Esophagus (tissue), 2 donors: ENCODE measurements around the gene PRKAB2. TPM values are rescaled to one million over a fixed set of nuclear protein-coding genes. Genes with fewer than 3 reads are reported as not detected.

ENCODE experiments used
- H3K27ac ChIP-seq, 2 donors: one replicate each; pipeline ENCODE4 v1.5.1; 2013; ENCODE audit warnings: low read depth in 2 of 2, mild to moderate bottlenecking in 2 of 2, inconsistent platforms in 1 of 2, low read length in 1 of 2, moderate library complexity in 1 of 2
- H3K27me3 ChIP-seq, 2 donors: one replicate each; pipeline ENCODE4 v1.6.1; 2013; ENCODE audit warnings: low read length in 2 of 2, control low read depth in 1 of 2, mild to moderate bottlenecking in 1 of 2; ENCODE audit not compliant: insufficient read depth in 2 of 2, control insufficient read depth in 1 of 2
- H3K36me3 ChIP-seq, 2 donors: one replicate each; pipeline ENCODE4 v1.6.1; 2013; ENCODE audit warnings: low read length in 1 of 2; ENCODE audit not compliant: control insufficient read depth in 2 of 2, insufficient read depth in 2 of 2
- H3K4me1 ChIP-seq, 2 donors: one replicate each; pipeline ENCODE4 v1.6.1; 2013; ENCODE audit warnings: low read length in 1 of 2; ENCODE audit not compliant: control insufficient read depth in 2 of 2, insufficient read depth in 2 of 2
- H3K4me3 ChIP-seq, 2 donors: one replicate each; pipeline ENCODE4 v1.5.1; 2013; ENCODE audit warnings: low read length in 2 of 2, mild to moderate bottlenecking in 2 of 2, low read depth in 1 of 2, moderate library complexity in 1 of 2
- H3K9me3 ChIP-seq, 2 donors: one replicate each; pipeline ENCODE4 v1.6.1; 2013; ENCODE audit warnings: mild to moderate bottlenecking in 2 of 2, low read depth in 1 of 2, low read length in 1 of 2, moderate library complexity in 1 of 2; ENCODE audit not compliant: control insufficient read depth in 2 of 2, insufficient read depth in 1 of 2
- WGBS, 2 donors: extraction: QIAGEN DNeasy Blood & Tissue Kit; methylation state at CpG; one replicate each; pipeline ENCODE4 v1.1.7; 2013; 5-methylcytosine and 5-hydroxymethylcytosine counted together
- polyA plus RNA-seq, 2 donors: library from polyadenylated mRNA; stranded (reverse); fragments of 200-250 nt; gene quantifications; one replicate each; pipeline ENCODE4 v1.2.3, GENCODE V29; 2013
- donor health status: healthy with polysubstance abuse.
- donor health status: Bipolar disorder and iron deficiency.

Gene PRKAB2, protein sequence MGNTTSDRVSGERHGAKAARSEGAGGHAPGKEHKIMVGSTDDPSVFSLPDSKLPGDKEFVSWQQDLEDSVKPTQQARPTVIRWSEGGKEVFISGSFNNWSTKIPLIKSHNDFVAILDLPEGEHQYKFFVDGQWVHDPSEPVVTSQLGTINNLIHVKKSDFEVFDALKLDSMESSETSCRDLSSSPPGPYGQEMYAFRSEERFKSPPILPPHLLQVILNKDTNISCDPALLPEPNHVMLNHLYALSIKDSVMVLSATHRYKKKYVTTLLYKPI
- polyA plus RNA-seq: 1 to 10 TPM; 4.0 to 4.3 TPM

DNA sequence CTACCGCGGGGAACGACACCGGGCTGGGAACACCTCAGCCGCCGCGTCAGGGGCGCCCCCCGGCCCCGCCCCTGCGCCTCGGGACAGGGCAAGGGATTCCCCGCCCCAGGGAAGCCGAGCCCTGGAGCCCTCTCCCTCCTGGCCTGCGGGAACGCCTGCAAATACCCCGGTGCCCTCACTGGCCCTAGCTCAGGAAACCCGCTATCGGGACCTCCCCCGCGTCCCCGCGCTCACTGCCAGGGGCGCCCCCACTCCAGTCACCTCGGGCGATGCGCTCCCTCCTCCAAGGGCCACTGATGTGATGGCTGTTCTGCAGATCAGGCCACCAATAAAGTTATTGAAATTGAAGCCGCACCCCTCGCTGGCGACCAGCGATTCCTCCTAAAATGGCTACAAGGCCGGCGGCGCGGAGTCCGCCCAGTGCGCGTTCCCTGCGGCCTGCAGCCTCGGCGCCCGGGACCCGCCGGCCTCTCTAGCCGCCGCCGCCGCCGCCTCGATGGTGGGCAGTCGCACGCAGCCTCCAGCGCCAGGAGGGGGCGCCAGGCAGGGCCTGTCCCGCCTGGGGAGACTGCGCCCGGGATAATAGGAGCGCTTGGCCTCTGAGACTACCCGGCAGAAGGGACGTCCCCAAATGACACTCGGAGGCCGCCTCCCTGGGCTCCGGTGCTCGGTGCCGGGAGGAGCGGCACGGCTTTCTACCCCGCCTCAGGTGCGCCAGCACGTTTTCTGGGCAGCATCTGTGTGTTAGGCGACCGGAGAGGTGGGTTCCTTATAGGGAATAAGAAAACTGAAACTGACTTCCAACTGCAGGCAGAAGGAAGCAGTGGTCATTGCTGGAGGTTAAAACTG lies at the start of gene PRKAB2:
Gene PRKAB2 (minus strand): TSS at position 303 of the 849 bp plus-strand sequence. CDS start 326 bp downstream, outside the sequence.
- 0% methylated on average over 71 to 72 of the region's 72 CpGs for WGBS, 2 donors

GRCh38 chr1:147218606-147219005 lies 46.3 kb upstream of the PRKAB2 start:
- no peaks in the 10 kb centered on the region for H3K27me3 ChIP-seq
- peaks cover 0 to under 1% of the 10 kb centered on the region in 2 donors for H3K4me1 ChIP-seq
- H3K36me3 ChIP-seq: no peaks in the 10 kb centered on the region
- H3K9me3 ChIP-seq: no peaks in the 10 kb centered on the region
- 57 to 58% methylated on average over 3 of the region's 3 CpGs for WGBS, 2 donors
- H3K27ac ChIP-seq: no peak overlapping the region
- no peak overlapping the region for H3K4me3 ChIP-seq

More for the DNA sequence above, at the start of gene PRKAB2:
- Histone ChIP-seq H3K4me1 (no peaks in the 10 kb centered on the region), H3K4me3 (peak within 1 kb of the TSS; percentile 91), H3K9me3 (no peaks in the 10 kb centered on the region), H3K36me3 (no peaks in the 10 kb centered on the region), H3K27me3 (no peaks in the 10 kb centered on the region), H3K27ac (peak within 1 kb of the TSS; percentile 93 to 98)

- no peaks in the 10 kb centered on the region for H3K4me1 ChIP-seq
- H3K27me3 ChIP-seq: no peaks in the 10 kb centered on the region
- H3K36me3 ChIP-seq: peaks cover 0 to under 1% of the 10 kb centered on the region in 2 donors
- WGBS, 2 donors: 96 to 97% methylated on average over 7 of the region's 7 CpGs
- H3K9me3 ChIP-seq: no peaks in the 10 kb centered on the region
- H3K27ac ChIP-seq: no peak overlapping the region
- no peak overlapping the region for H3K4me3 ChIP-seq
Observed at GRCh38 chr1:147217141-147217540, 44.9 kb upstream of the PRKAB2 start.

- Histone ChIP-seq H3K27me3 (no peaks in the 10 kb centered on the region), H3K27ac (no peak overlapping the region), H3K4me3 (no peak overlapping the region), H3K4me1 (no peaks in the 10 kb centered on the region), H3K9me3 (no peaks in the 10 kb centered on the region), H3K36me3 (peaks cover 0 to 6% of the 10 kb centered on the region in 2 donors)
- WGBS, 2 donors: 75 to 91% methylated on average over 3 of the region's 3 CpGs
Observed at GRCh38 chr1:147216124-147216523, 43.9 kb upstream of the PRKAB2 start.

- Histone ChIP-seq H3K9me3 (no peaks in the 10 kb centered on the region), H3K4me3 (no peak overlapping the region), H3K27me3 (no peaks in the 10 kb centered on the region), H3K27ac (no peak overlapping the region), H3K4me1 (no peaks in the 10 kb centered on the region), H3K36me3 (peaks cover 0 to 6% of the 10 kb centered on the region in 2 donors)
- 28 to 34% methylated on average over 2 of the region's 2 CpGs for WGBS, 2 donors
Observed at GRCh38 chr1:147215540-147215916, 43.3 kb upstream of the PRKAB2 start.

DNA sequence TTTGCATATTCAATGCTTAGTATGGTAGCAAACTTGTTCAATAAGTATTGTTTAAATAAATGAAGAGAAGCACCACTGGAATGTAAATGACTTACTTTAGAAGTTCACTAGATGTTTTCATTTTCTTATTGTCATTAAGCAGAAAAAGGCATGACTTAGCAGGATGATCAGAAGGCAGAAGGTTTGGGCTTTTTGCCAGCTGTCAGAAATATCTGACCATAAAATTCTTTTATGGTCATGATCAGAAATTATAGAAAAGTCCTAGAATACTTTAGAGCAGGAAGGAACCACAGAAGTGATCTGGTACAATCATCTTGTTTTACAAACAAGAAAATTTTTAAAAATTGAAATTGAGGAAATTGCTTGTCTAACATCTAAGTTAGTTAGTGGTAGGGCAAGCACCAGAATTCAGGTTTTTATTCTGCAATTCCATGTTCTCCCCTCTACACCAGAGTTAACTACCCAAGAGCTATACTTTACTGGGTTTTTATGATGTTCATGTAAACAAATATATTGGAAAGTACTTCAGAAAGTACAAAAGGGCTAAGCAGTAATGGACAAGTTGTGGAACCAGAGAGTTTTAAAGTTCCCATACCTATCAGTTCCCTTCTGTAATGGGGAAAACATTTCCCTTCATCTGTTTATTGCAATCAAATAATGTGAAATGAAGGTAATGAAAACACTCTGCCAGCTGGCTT lies 42.7 kb upstream of the PRKAB2 start:
- no peaks in the 10 kb centered on the region for H3K9me3 ChIP-seq
- H3K27me3 ChIP-seq: no peaks in the 10 kb centered on the region
- H3K36me3 ChIP-seq: peaks cover 0 to 6% of the 10 kb centered on the region in 2 donors
- H3K4me3 ChIP-seq: no peak overlapping the region
- H3K4me1 ChIP-seq: no peaks in the 10 kb centered on the region
- no peak overlapping the region for H3K27ac ChIP-seq

DNA sequence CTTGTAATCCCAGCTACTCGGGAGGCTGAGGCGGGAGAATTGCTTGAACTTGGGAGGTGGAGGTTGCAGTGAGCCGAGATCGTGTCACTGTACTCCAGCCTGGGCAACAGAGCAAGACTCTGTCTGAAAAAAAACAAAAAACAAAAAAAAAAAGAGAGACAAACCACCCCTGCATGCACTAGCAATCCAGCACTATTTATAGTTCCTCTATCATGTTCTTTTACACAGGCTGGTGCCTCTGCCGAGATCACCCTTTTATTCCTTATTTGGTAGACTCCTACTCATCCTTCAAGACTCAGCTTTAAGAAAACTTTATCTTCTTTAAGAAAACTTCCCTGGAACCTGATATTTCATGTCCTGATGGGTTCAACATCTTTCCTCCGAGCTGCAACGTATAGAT lies 42.1 kb upstream of the PRKAB2 start:
- H3K27ac ChIP-seq: no peak overlapping the region
- WGBS, 2 donors: 78 to 82% methylated on average over 7 of the region's 7 CpGs
- H3K4me1 ChIP-seq: no peaks in the 10 kb centered on the region
- H3K36me3 ChIP-seq: peaks cover 0 to 6% of the 10 kb centered on the region in 2 donors
- no peak overlapping the region for H3K4me3 ChIP-seq
- no peaks in the 10 kb centered on the region for H3K9me3 ChIP-seq
- no peaks in the 10 kb centered on the region for H3K27me3 ChIP-seq

GRCh38 chr1:147213271-147213670 lies 41.0 kb upstream of the PRKAB2 start:
- Histone ChIP-seq H3K9me3 (no peaks in the 10 kb centered on the region), H3K27me3 (no peaks in the 10 kb centered on the region), H3K36me3 (peaks cover 0 to 6% of the 10 kb centered on the region in 2 donors), H3K4me3 (no peak overlapping the region), H3K4me1 (no peaks in the 10 kb centered on the region), H3K27ac (no peak overlapping the region)

DNA sequence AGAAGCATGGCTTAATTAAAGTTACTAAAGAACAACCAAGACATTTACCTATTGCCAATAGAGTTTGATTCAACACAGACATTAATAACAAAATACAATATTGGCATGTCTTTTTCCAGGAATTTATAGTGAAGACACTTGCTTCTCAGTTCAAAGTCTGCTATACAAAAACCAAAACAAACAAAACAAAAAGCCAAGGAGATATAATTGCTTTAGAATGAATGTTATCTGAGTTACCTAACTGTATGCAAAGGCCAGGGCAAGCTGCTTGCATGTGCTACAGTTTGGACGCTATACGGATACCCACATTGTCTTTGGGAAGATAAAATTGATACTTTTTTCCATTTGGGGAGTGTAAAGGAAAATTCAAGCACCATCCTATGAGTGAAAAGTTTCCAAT lies 39.3 kb upstream of the PRKAB2 start:
- no peaks in the 10 kb centered on the region for H3K4me1 ChIP-seq
- 91 to 96% methylated on average over 2 of the region's 2 CpGs for WGBS, 2 donors
- no peaks in the 10 kb centered on the region for H3K27me3 ChIP-seq

More for the DNA sequence above, 39.3 kb upstream of the PRKAB2 start:
- peaks cover 0 to 6% of the 10 kb centered on the region in 2 donors for H3K36me3 ChIP-seq
- no peak overlapping the region for H3K4me3 ChIP-seq
- no peaks in the 10 kb centered on the region for H3K9me3 ChIP-seq
- no peak overlapping the region for H3K27ac ChIP-seq
